NCI-H2081 (cell line): Measurements from ENCODE around the gene TTLL9.
A peak's percentile ranks its signal among the peaks of the same experiment; 100 is the strongest.

Experiments used
- DNase-seq, 2 experiments: peaks; one replicate each; lab custom pipeline; 2025; lab: John Stamatoyannopoulos, UW

TTLL9 gene

GRCh38 chr20:31836853-31837608, 33.4 kb upstream of the TTLL9 start:
- no peak for DNase-seq

DNA sequence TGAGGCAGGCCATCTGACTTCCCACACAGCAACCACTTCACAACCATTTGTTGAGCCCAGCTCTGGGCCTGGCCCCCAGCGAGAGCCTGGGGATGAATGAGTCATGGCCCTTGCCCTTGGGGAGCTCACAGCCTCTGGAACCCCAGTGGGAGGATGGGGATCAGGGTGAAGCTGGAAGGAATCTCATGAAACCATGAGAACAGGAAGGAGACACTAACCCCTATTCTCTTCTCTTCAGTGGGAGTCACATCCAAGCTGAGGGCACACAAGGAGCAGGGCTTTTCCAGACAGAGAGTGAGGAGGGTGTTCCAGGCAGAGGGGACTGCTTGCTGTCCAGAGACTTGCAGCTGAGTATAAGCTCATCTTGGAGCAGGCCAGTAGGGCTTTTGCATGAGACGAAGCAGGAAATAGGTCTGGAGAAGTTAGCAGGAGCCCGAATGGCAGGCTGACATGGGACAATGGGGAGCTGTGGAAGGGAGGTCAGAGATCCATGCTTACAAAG, 32.5 kb upstream of the TTLL9 start:
- no peak for DNase-seq

- DNase-seq, result no peak
Observed at GRCh38 chr20:31838646-31839292, 31.7 kb upstream of the TTLL9 start.

DNA sequence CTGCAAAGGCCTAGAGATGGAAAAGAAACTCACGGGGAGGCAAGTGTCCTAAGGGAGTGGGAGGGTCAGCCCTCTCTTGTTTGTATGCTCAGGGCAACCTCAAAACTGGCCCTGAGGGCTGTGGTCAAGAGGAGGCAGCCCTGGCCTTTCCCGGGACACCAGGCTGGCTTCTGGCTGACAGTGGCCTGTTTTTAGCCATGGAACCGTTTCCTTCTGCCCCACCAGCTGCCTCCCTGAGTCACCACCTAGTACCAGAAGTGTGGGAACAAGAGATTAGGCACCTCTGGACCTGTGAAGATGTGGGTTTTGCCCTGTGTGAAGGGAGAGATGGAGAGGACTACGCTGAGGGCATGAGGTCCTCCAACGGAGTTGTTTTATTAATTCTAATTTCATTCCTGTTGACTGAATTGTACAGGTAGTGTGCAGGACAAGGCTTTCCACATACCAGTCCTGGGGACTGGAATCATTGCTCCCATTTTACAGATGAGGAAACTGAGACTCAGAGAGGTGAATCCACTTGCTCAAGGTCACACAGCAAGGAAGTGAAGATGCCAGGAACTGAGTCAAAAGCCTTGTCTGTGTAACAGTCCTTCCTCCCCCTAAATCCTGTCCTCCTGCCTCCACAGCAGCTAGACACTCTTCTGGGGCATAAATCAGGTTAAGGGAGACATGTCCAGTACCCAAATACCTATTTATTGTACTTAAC, 30.5 kb upstream of the TTLL9 start:
- DNase-seq, result no peak

DNA sequence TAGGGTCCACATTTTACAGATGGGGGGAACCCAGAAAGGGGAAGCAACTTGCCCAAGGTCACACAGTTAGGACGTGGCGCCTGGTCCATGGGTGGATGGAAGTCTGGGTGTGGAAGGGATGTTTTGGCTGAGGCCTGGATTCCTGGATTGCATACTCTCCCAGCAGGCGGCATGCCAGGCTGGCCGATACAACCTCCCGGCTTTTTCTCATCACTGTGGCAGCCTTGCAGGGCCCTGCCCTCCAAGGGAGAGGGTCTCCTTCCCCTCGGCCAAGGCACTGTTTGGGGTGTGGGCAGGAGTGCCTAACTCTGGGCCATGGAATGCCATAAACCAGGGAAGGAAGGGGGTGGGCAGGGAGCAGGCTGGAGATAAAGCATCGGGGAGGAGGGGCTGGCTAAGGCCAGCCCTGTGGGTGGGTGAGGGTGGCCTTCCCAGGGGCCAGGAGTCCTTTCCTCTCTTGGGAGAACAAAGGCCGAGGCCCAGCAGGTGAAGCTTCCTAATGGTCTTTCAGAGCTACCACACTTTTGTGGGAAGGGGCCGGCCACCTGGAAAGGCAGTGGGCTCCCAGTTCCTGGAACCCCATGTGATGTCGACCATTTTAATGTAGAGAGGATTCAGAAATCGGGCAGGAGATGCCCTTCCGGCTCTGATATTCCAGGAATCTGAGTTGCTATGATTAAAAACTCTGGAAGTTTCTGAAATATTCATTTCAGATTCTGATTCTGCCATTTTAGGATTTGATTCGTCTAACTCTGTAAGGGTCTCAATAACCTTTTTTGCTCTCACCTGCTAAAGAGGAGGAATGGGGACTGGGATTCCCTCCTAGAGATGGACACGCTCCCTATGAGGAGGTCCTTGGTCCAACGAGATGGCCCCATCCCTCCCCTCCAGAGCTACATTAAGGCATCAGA, 29.3 kb upstream of the TTLL9 start:
- no peak for DNase-seq

GRCh38 chr20:31841928-31842327, 28.5 kb upstream of the TTLL9 start:
- DNase-seq, result no peak

DNA sequence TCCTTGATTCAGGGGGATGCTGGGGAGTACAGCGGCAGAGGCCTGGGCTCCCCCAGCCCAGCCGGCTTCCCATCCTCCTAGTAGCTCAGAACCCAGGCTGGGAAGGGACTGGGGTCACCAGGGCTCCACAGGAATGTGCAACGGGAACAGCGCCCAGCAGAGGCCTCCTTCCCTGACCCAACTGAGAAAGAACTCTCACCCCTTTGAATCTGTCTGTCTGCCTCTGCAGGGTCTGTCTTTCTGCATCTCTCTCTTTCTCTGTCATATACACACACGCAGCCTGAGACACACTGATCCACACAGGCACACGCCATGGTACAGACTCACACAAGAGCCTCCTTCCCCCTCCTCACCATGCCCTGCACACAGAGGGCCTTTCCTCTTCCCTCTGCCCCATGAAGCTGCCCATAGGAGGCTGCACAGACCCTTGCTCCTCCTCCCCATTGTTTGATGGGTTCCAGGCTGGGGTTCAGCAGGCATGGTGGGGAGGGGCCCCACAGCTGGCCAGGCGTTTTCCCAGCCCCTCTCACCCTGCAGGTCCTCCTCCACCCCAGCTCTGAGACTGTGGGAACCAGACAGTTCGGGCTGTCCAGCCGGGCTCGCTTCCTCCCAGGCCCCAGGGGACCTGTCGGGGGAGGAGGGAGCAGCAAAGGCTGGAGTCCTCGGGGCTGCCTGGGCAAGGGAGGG, 27.8 kb upstream of the TTLL9 start:
- no peak for DNase-seq

DNA sequence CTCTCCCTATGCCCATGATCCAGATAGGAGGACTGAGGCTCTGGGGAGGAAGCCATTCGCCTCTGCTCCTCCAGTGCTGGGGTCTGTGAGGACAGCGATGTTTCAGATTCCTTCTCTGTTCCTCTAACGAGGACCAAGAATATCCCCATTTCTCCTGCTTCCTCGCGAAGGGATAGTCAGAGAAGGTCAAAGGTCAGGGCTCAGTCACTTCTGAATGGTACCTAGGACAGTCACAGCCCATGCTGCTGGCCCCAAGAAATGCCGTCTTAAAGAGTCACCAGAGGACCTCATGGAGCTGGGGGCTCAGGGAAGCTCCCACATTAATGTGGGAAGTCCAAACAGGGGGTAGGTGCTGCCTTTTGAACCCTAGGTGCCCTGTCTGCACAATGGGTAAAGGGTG, 27.1 kb upstream of the TTLL9 start:
- DNase-seq, result no peak

DNA sequence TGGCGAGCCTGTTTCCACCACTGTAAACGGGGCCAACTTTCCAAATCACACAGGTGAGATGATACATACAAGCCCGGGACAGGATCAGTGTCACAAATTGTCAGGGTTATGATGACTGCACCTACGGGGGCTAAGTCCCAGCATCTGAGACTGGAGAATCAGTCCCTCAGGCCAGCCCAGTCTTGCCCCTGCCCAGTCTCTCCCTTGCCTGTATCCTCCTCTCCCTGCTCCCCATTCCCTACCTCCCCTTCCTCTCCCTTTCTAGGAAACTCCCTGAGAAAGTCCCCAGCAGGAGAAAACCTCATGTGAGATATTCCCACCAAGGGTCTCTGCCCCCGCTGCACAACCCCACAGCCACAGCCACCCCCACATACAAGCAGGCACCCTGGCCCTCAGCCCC, 26.6 kb upstream of the TTLL9 start:
- DNase-seq, result no peak

- DNase-seq, result no peak
Observed at GRCh38 chr20:31844737-31845299, 25.6 kb upstream of the TTLL9 start.

DNA sequence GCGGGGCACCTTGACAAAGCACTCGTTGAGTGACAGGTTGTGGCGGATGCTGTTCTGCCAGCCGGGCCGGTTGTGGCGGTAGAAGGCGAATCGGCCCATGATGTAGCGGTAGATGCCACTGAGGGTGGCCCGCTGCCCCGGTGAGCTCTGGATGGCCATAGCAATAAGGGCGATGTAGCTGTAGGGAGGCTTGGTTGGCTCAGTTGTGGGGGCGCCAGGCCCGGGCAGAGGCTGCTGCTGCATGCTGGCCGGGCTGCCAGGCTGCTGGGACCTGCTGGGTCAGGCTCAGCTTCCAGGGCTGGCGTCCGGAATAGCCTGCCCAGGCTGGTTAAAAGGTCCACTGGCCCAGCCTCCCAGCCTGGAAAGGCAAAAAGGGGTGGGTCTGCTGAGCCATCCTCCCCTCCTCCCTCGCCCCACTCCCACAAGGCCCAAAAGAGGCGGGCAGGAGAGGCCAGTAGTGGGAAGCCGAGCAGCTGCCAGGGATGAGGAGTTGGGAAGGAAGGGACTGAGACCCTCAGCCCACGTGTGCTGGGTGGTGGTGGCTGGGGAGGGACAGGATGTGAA, 25.1 kb upstream of the TTLL9 start, which contains the start of gene FOXS1:
TSS of gene FOXS1 (minus strand) at position 305 of the 564 bp plus-strand sequence. CDS start at position 243, 62 bp downstream.
- no peak for DNase-seq

DNA sequence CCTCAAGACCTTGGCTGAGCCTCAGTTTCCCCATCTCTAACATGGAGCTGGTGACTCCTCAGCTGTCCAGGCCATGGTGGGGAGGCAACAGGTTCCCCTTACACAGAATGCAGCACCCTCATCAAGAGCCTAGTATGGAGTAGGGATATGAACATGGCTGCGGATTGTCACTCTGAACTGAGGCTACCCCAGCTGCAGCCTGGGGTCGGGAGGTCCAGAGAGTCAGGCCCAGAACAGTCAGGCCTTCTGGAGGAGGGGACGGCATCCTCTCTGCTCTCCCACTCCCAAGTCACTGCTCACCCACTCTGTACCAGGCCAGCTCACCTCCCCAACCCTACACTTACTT, 23.7 kb upstream of the TTLL9 start:
- DNase-seq, result no peak

DNA sequence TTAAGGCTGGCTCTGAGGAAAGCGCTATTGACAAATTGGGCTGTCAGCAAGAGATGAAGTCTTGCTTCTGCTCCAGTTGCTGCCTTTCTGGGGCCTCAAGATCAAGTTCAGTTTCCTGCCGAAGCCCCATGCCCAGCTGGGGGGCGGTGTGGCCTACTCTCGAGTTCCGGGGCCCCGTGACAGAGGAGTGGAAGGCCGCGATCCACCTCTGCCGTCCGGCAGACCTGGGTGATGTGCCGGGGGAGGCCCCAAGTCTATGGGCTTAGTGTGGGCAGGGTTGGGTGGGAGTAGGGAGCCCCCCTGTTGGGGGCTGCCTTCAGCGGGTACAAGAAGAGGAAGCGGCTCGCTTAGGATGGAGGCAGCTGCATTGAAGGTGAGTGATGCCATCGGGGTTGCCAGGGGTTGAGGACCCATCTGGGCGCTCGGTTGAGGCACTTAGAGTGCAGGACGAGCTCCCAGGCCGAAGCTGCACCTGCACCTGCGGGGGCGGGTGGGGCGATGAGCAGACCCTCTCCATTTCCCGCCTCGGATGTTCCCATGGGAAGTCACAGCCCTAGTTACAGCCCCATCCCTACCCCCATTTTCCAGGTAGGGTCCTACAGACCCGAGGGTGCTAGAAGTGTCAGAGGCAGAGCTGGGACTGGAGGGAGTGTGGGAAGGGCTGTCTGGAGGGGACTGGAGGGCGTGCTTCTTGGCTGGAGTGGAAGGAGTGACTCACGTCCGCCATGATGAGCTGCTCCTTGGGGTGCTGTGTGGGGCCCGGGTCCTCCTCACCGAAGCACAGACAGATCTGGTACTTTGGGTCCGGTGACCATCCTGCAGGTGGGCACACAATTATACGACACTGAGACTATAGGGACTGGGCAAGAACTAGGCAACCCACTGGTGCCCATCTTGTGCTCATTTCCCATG, 22.1 kb upstream of the TTLL9 start:
- no peak for DNase-seq

GRCh38 chr20:31849306-31849930, 21.0 kb upstream of the TTLL9 start:
- peak; percentile 30 to 68 for DNase-seq

GRCh38 chr20:31851240-31851955, 19.0 kb upstream of the TTLL9 start:
- DNase-seq, result no peak

GRCh38 chr20:31853481-31853880, 17.0 kb upstream of the TTLL9 start:
- no peak for DNase-seq

GRCh38 chr20:31856516-31856915, 13.9 kb upstream of the TTLL9 start:
- DNase-seq, result no peak
